SK-N-SH (cell line): Measurements from ENCODE around the gene MSH4. TPM values are rescaled to one million over a fixed set of nuclear protein-coding genes. Genes with fewer than 3 reads are reported as not detected.
"Not testable (repeated sequence)": the region's sequence is repeated elsewhere in the genome, so short reads cannot be mapped to it uniquely, and the experiment has no call there.

Source experiments
- CTCF ChIA-PET: fragments of 300-600, 350-600 bp; formaldehyde crosslinking; extraction: SDS; loops from one replicate; lab custom pipeline; 2021; lab: Yijun Ruan, JAX
- POLR2A ChIA-PET: fragments of 350-600 bp; sonication (Branson Sonifier 250); formaldehyde crosslinking; extraction: SDS; loops from one replicate; lab custom pipeline; 2020; ENCODE audit warnings: antibody characterized with exemption, inconsistent platforms; lab: Yijun Ruan, JAX
- DNase-seq: peaks from one replicate; pipeline ENCODE4 v3.0.0; 2012
- H2AFZ ChIP-seq: fragments of 200-600 bp; sonication (generic); 2 replicates; pipeline ENCODE4 v1.8.1; 2016; ENCODE audit warnings: antibody characterized with exemption, mild to moderate bottlenecking, low read depth
- H3F3A ChIP-seq: fragments of 200-600 bp; sonication (generic); replicated peaks from 2 replicates; pipeline ENCODE3; 2016; ENCODE audit warnings: antibody characterized with exemption, mild to moderate bottlenecking; ENCODE audit not compliant: insufficient read depth
- H3K27ac ChIP-seq, 2 experiments: fragments of 200-500 bp in 1 of 2; fragments of 200-600 bp in 1 of 2; sonication (Bioruptor generic) in 1 of 2; sonication (generic), shearing (Covaris generic) in 1 of 2; 2 replicates each; pipeline versions ENCODE4 v1.5.1 to v1.6.1; 2014 to 2016; ENCODE audit warnings: low read depth in 2 of 2, inconsistent platforms in 1 of 2, low read length in 1 of 2, mild to moderate bottlenecking in 1 of 2, mixed read lengths in 1 of 2
- H3K27me3 ChIP-seq: fragments of 200-600 bp; sonication (generic), shearing (Covaris generic); 2 replicates; pipeline ENCODE4 v1.6.1; 2016; ENCODE audit warnings: mixed run types; ENCODE audit not compliant: insufficient read depth
- H3K36me3 ChIP-seq, 2 experiments: fragments of 200-500 bp in 1 of 2; fragments of 200-600 bp in 1 of 2; sonication (Bioruptor generic) in 1 of 2; sonication (generic) in 1 of 2; replicated peaks in 1 of 2; 2 replicates each; pipeline versions ENCODE3 to v1.5.1; 2014 to 2016; ENCODE audit warnings: low read length in 1 of 2, mild to moderate bottlenecking in 1 of 2; ENCODE audit not compliant: insufficient read depth in 2 of 2, control insufficient read depth in 1 of 2
- H3K4me1 ChIP-seq, 2 experiments: fragments of 200-500 bp in 1 of 2; fragments of 200-600 bp in 1 of 2; sonication (Bioruptor generic) in 1 of 2; sonication (generic), shearing (Covaris generic) in 1 of 2; 2 replicates each; pipeline versions ENCODE4 v1.5.1 to v1.6.1; 2014 to 2016; ENCODE audit warnings: low read depth in 1 of 2, low read length in 1 of 2, mixed run types in 1 of 2; ENCODE audit not compliant: insufficient read depth in 2 of 2, control insufficient read depth in 1 of 2
- H3K4me2 ChIP-seq: fragments of 200-600 bp; sonication (generic), shearing (Covaris generic); 2 replicates; pipeline ENCODE4 v1.6.1; 2017; ENCODE audit warnings: mixed run types
- H3K4me3 ChIP-seq, 2 experiments: fragments of 200-500 bp in 1 of 2; fragments of 200-600 bp in 1 of 2; sonication (Bioruptor generic) in 1 of 2; sonication (generic), shearing (Covaris generic) in 1 of 2; 2 replicates each; pipeline versions ENCODE4 v1.5.1 to v1.8.1; 2014 to 2016; ENCODE audit warnings: low read depth in 2 of 2, inconsistent platforms in 1 of 2, low read length in 1 of 2, mild to moderate bottlenecking in 1 of 2, mixed read lengths in 1 of 2, moderate library complexity in 1 of 2
- H3K79me2 ChIP-seq: fragments of 200-600 bp; sonication (generic); 2 replicates; pipeline ENCODE4 v1.8.1; 2017; ENCODE audit warnings: mild to moderate bottlenecking; ENCODE audit not compliant: insufficient read depth
- H3K9ac ChIP-seq: fragments of 200-600 bp; sonication (generic); 2 replicates; pipeline ENCODE4 v1.6.1; 2017; ENCODE audit warnings: mixed run types
- H3K9me2 ChIP-seq: fragments of 200-600 bp; sonication (generic); 2 replicates; pipeline ENCODE4 v1.6.1; 2017; ENCODE audit warnings: mixed run types
- H3K9me3 ChIP-seq: fragments of 200-600 bp; sonication (generic); 2 replicates; pipeline ENCODE4 v1.6.1; 2017; ENCODE audit warnings: mixed run types, mild to moderate bottlenecking, moderate library complexity
- H4K20me1 ChIP-seq: fragments of 200-600 bp; sonication (generic); 2 replicates; pipeline ENCODE4 v1.6.1; 2017; ENCODE audit warnings: mild to moderate bottlenecking, mixed run types; ENCODE audit not compliant: insufficient read depth
- ELF1 ChIP-seq: IDR thresholded peaks from 2 replicates; pipeline ENCODE4 v1.4.0; 2012
- FOXJ3 ChIP-seq: sonication (generic); formaldehyde crosslinking; IDR thresholded peaks from 2 replicates; pipeline ENCODE4 v1.5.1; 2020; ENCODE audit warnings: mild to moderate bottlenecking, missing genetic modification reagents
- JUND ChIP-seq: IDR thresholded peaks from 2 replicates; pipeline ENCODE4 v1.4.0; 2012
- NRF1 ChIP-seq: IDR thresholded peaks from 2 replicates; pipeline ENCODE4 v1.6.1; 2012; ENCODE audit warnings: low read depth, mild to moderate bottlenecking, low read length
- WGBS: methylation state at CpG from one replicate; pipeline ENCODE4 v1.1.6; 2017; ENCODE audit warnings: low lambda C conversion rate; 5-methylcytosine and 5-hydroxymethylcytosine counted together
- polyA plus RNA-seq, 3 experiments: library from polyadenylated mRNA; depleted of rRNA; stranded (reverse); fragments of >200 nt; gene quantifications; 2 replicates each; pipeline ENCODE4 v1.2.3, GENCODE V29; 2012

The MSH4 gene
- not detected in 2 replicates for polyA plus RNA-seq (2012; rRNA removed)
- 0.01 TPM in 2 replicates for polyA plus RNA-seq (2012; cell fraction: cytosol; rRNA removed)
- polyA plus RNA-seq (2012; cell fraction: nucleus; rRNA removed): 0.04 TPM in 2 replicates

- no peak within 1 kb of the TSS for H3K4me3 ChIP-seq
- H3K9me3 ChIP-seq: no peaks in the 10 kb centered on the region
- H3K79me2 ChIP-seq: peaks cover 19% of the 10 kb centered on the region; the same call in 1 of the 2 replicates
- CTCF ChIA-PET: no interaction called here
- no peak within 1 kb of the TSS for H3K4me2 ChIP-seq
- POLR2A ChIA-PET: interaction anchor here (1.7 kb wide), 1 partner anchor 11 kb away, joined by 8 read pairs; the partner anchor contains the start of gene RABGGTB
- TF ChIP-seq FOXJ3 (CRISPR knock-in tag): no peak
- 0 out of 2 replicates have a peak, but pooled peaks have one; percentile 2 for TF ChIP-seq JUND
- TF ChIP-seq NRF1: no peak
- no peak for TF ChIP-seq ELF1
- TF ChIP-seq, all 33 proteins: peak for 1
- Histone ChIP-seq H3K27me3 (no peaks in the 10 kb centered on the region), H3K4me1 (peaks cover 0 to 8% of the 10 kb centered on the region in 2 experiments; a peak in 1 of 4 replicates), H3K9me2 (no peaks in the 10 kb centered on the region), H3K36me3 (peaks cover 40 to 50% of the 10 kb centered on the region in 2 experiments), H4K20me1 (peaks cover 38% of the 10 kb centered on the region), H3K27ac (no peak within 1 kb of the TSS), H2AFZ (no peak within 1 kb of the TSS), H3K9ac (no peak within 1 kb of the TSS), H3F3A (peaks cover 64% of the 10 kb centered on the region)
- 97% methylated on average over 26 of the region's 34 CpGs for WGBS
- DNase-seq: peak; percentile 11
Measured at GRCh38 chr1:75796376-75797272, at the start of gene MSH4. TSS of gene MSH4 (plus strand) at chr1:75796882. CDS start at chr1:75796986, 104 bp downstream.

GRCh38 chr1:75757210-75757609 is 39.5 kb upstream of the MSH4 start:
- peaks cover 10 to 55% of the 10 kb centered on the region in 2 experiments for H3K36me3 ChIP-seq
- H3K9me2 ChIP-seq, H3K27ac ChIP-seq, H2AFZ ChIP-seq, DNase-seq, H3K9ac ChIP-seq, H3K4me3 ChIP-seq, H3K4me1 ChIP-seq, POLR2A ChIA-PET, H3K9me3 ChIP-seq, H3K4me2 ChIP-seq, H4K20me1 ChIP-seq, H3K79me2 ChIP-seq, H3K27me3 ChIP-seq, H3F3A ChIP-seq: not testable (repeated sequence)
- CTCF ChIA-PET: interaction anchor here (1.0 kb wide), 1 partner anchor 300 kb away, joined by 4 read pairs; no protein-coding TSS in a partner anchor

GRCh38 chr1:75758543-75758942 is 38.1 kb upstream of the MSH4 start:
- H3K27me3 ChIP-seq, H3K9ac ChIP-seq, H3K79me2 ChIP-seq, H2AFZ ChIP-seq, H3K4me3 ChIP-seq, POLR2A ChIA-PET, DNase-seq, H4K20me1 ChIP-seq, H3K4me1 ChIP-seq, H3K9me2 ChIP-seq, H3K9me3 ChIP-seq, H3K27ac ChIP-seq, H3K4me2 ChIP-seq, CTCF ChIA-PET: not testable (repeated sequence)
- Histone ChIP-seq H3K36me3 (peaks cover 14 to 54% of the 10 kb centered on the region in 2 experiments), H3F3A (peaks cover 16% of the 10 kb centered on the region)
- WGBS: 100% methylated on average over 4 of the region's 4 CpGs
